H9 (cell line): ENCODE data around the gene COMT. TPM values are rescaled to one million over a fixed set of nuclear protein-coding genes. Genes with fewer than 3 reads are reported as not detected.

Experiments used
- DNase-seq: peaks from one replicate; pipeline ENCODE4 v3.0.0-alpha.2; 2017
- H2AFZ ChIP-seq: one replicate; pipeline ENCODE4 v1.6.1; 2013; ENCODE audit warnings: mild to moderate bottlenecking, low read length, control low read depth, moderate library complexity
- H2AK5ac ChIP-seq: 2 replicates; pipeline ENCODE4 v1.6.1; 2013; ENCODE audit warnings: low read length, control low read depth, mixed read lengths; ENCODE audit not compliant: insufficient read length
- H2BK120ac ChIP-seq: one replicate; pipeline ENCODE4 v1.6.1; 2013; ENCODE audit warnings: low read depth, mild to moderate bottlenecking, low read length, control low read depth, inconsistent platforms; ENCODE audit not compliant: poor library complexity, severe bottlenecking
- H2BK12ac ChIP-seq: 2 replicates; pipeline ENCODE4 v1.6.1; 2013; ENCODE audit warnings: low read length, control low read depth, mixed read lengths, low read depth; ENCODE audit not compliant: insufficient read length
- H2BK15ac ChIP-seq: 2 replicates; pipeline ENCODE4 v1.6.1; 2013; ENCODE audit warnings: low read depth, low read length, control low read depth
- H2BK20ac ChIP-seq: one replicate; pipeline ENCODE4 v1.6.1; 2013; ENCODE audit warnings: low read depth, mild to moderate bottlenecking, low read length, control low read depth, inconsistent platforms; ENCODE audit not compliant: poor library complexity, severe bottlenecking
- H2BK5ac ChIP-seq: 2 replicates; pipeline ENCODE4 v1.6.1; 2013; ENCODE audit warnings: low read length, control low read depth, mixed read lengths; ENCODE audit not compliant: insufficient read length
- H3K14ac ChIP-seq: 2 replicates; pipeline ENCODE4 v1.6.1; 2013; ENCODE audit warnings: low read length, control low read depth; ENCODE audit not compliant: insufficient read depth
- H3K18ac ChIP-seq: 2 replicates; pipeline ENCODE4 v1.6.1; 2013; ENCODE audit warnings: low read depth, mild to moderate bottlenecking, mixed read lengths, low read length, control low read depth; ENCODE audit not compliant: insufficient read length
- H3K23ac ChIP-seq: 2 replicates; pipeline ENCODE4 v1.6.1; 2013; ENCODE audit warnings: low read length, control low read depth, mixed read lengths, low read depth; ENCODE audit not compliant: insufficient read length
- H3K23me2 ChIP-seq: 2 replicates; pipeline ENCODE4 v1.6.1; 2013; ENCODE audit warnings: low read depth, mild to moderate bottlenecking, mixed read lengths, low read length, control low read depth; ENCODE audit not compliant: insufficient read length, poor library complexity, severe bottlenecking
- H3K27ac ChIP-seq: 2 replicates; pipeline ENCODE4 v1.5.1; 2013; ENCODE audit warnings: low read length, control low read depth, mixed read lengths, low read depth; ENCODE audit not compliant: insufficient read length
- H3K27me3 ChIP-seq: 2 replicates; pipeline ENCODE4 v1.6.1; 2013; ENCODE audit warnings: low read length, control low read depth, inconsistent platforms; ENCODE audit not compliant: insufficient read depth
- H3K4ac ChIP-seq: 2 replicates; pipeline ENCODE4 v1.6.1; 2013; ENCODE audit warnings: low read depth, mild to moderate bottlenecking, control low read depth, inconsistent platforms, low read length, moderate library complexity
- H3K4me1 ChIP-seq: 2 replicates; pipeline ENCODE4 v1.6.1; 2013; ENCODE audit warnings: low read length, control low read depth, inconsistent platforms; ENCODE audit not compliant: insufficient read depth
- H3K4me2 ChIP-seq: 2 replicates; pipeline ENCODE4 v1.6.1; 2013; ENCODE audit warnings: low read length, control low read depth, mixed read lengths; ENCODE audit not compliant: insufficient read length, insufficient read depth
- H3K56ac ChIP-seq: 2 replicates; pipeline ENCODE4 v1.6.1; 2013; ENCODE audit warnings: low read depth, mild to moderate bottlenecking, mixed read lengths, low read length, control low read depth; ENCODE audit not compliant: insufficient read length
- H3K79me1 ChIP-seq: 2 replicates; pipeline ENCODE4 v1.6.1; 2013; ENCODE audit warnings: low read depth, mild to moderate bottlenecking, moderate library complexity, low read length, control low read depth, inconsistent platforms; ENCODE audit not compliant: insufficient read depth, poor library complexity, severe bottlenecking
- H3K79me2 ChIP-seq: 2 replicates; pipeline ENCODE4 v1.6.1; 2013; ENCODE audit warnings: low read length, control low read depth, inconsistent platforms; ENCODE audit not compliant: insufficient read depth
- H3K9ac ChIP-seq: 2 replicates; pipeline ENCODE4 v1.6.1; 2013; ENCODE audit warnings: low read length, control low read depth, mixed read lengths; ENCODE audit not compliant: insufficient read length; ENCODE audit errors: extremely low read depth
- H3K9me3 ChIP-seq: one replicate; pipeline ENCODE4 v1.6.1; 2013; ENCODE audit warnings: low read depth, low read length, inconsistent platforms; ENCODE audit not compliant: control insufficient read depth
- H3T11ph ChIP-seq: one replicate; pipeline ENCODE4 v1.6.1; 2013; ENCODE audit warnings: mild to moderate bottlenecking, low read length, control low read depth, inconsistent platforms
- H4K20me1 ChIP-seq: one replicate; pipeline ENCODE4 v1.6.1; 2013; ENCODE audit not compliant: control insufficient read depth, insufficient read length, insufficient read depth
- H4K5ac ChIP-seq: 2 replicates; pipeline ENCODE4 v1.6.1; 2013; ENCODE audit warnings: low read depth, mild to moderate bottlenecking, mixed read lengths, low read length, control low read depth; ENCODE audit not compliant: insufficient read length
- H4K8ac ChIP-seq: replicated peaks from 2 replicates; pipeline ENCODE4 v1.6.1; 2013; ENCODE audit warnings: low read length, control low read depth, mixed read lengths, low read depth; ENCODE audit not compliant: insufficient read length
- H4K91ac ChIP-seq: 2 replicates; pipeline ENCODE4 v1.6.1; 2013; ENCODE audit warnings: low read depth, mild to moderate bottlenecking, moderate library complexity, mixed read lengths, low read length, control low read depth; ENCODE audit not compliant: insufficient read length
- H3K27ac Mint-ChIP-seq, 3 experiments: 2 replicates in 2 of 3; 3 replicates in 1 of 3; pipeline ENCODE4 v1.8.0; 2020 to 2021; ENCODE audit warnings: mixed read lengths in 3 of 3, mild to moderate bottlenecking in 1 of 3, moderate library complexity in 1 of 3
- H3K27me3 Mint-ChIP-seq: 2 replicates; pipeline ENCODE4 v1.8.0; 2021; ENCODE audit warnings: low read depth, mild to moderate bottlenecking, moderate library complexity, mixed read lengths
- H3K36me3 Mint-ChIP-seq, 3 experiments: 2 replicates in 2 of 3; 3 replicates in 1 of 3; pipeline ENCODE4 v1.8.0; 2020 to 2021; ENCODE audit warnings: low read depth in 3 of 3, mixed read lengths in 3 of 3; ENCODE audit not compliant: insufficient read depth in 1 of 3
- H3K4me1 Mint-ChIP-seq, 2 experiments: 2 replicates each; pipeline ENCODE4 v1.8.0; 2020; ENCODE audit warnings: mixed read lengths in 2 of 2
- H3K4me3 Mint-ChIP-seq, 2 experiments: 2 replicates in 1 of 2; 3 replicates in 1 of 2; pipeline ENCODE4 v1.8.0; 2020 to 2021; ENCODE audit warnings: mild to moderate bottlenecking in 2 of 2, mixed read lengths in 2 of 2, moderate library complexity in 1 of 2
- H3K9me3 Mint-ChIP-seq, 2 experiments: 2 replicates in 1 of 2; 3 replicates in 1 of 2; pipeline ENCODE4 v1.8.0; 2020; ENCODE audit warnings: mild to moderate bottlenecking in 2 of 2, mixed read lengths in 2 of 2, moderate library complexity in 1 of 2
- WGBS: extraction: QIAGEN DNeasy Blood & Tissue Kit; methylation state at CpG from one replicate; pipeline ENCODE4 v1.1.7; 2013; ENCODE audit warnings: missing lambda C conversion rate, low lambda C conversion rate, mixed read lengths; ENCODE audit not compliant: insufficient read length; ENCODE audit errors: extremely low coverage; 5-methylcytosine and 5-hydroxymethylcytosine counted together
- total RNA-seq: library from RNA; stranded (reverse); gene quantifications from 2 replicates; pipeline ENCODE4 v1.2.1, GENCODE V29; 2021
- TF ChIP-seq, protein P1 (sequence below): fragments of 200-600 bp; sonication (generic); conservative IDR thresholded peaks from 3 replicates; pipeline ENCODE4 v1.8.0; 2021; ENCODE audit warnings: antibody characterized with exemption, mild to moderate bottlenecking

The COMT gene
- total RNA-seq, 1 experiment from 2014 or later, result 42.2 TPM

DNA sequence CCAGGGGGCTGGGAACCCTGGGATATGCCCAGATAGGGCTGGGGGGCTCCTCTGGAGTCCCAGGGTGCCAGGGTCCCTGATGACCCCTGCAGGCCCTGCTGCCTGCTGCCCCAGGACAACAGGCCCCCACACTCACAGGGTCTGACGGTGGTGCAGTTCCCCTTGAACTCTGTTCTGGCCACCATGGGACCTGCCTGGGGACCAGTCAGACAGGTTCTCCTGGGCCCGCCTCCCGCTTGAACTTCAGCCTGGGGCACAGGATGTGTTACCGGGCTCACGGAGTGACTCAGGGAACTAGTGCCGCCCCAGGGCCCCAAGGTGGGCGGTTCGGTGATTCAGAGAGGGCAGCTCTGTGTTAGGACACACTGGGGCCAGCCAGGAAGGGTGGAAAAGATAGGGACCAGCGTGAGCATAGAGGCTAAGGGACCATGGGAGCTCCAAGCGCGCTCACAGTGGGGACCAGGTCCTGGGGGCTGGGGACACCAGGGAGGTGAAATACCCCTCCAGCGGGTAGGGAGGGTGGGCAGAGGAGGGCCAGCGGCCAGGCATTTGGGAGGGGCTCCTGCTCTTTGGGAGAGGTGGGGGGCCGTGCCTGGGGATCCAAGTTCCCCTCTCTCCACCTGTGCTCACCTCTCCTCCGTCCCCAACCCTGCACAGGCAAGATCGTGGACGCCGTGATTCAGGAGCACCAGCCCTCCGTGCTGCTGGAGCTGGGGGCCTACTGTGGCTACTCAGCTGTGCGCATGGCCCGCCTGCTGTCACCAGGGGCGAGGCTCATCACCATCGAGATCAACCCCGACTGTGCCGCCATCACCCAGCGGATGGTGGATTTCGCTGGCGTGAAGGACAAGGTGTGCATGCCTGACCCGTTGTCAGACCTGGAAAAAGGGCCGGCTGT is 21.6 kb downstream of the COMT start:
- H2BK15ac ChIP-seq, result no peak overlapping the region
- peak overlapping the region in 1 of 2 experiments; percentile 70; a peak in 3 of 5 replicates for H3K4me3 Mint-ChIP-seq
- H3K4me1 ChIP-seq, result peaks cover 2% of the 10 kb centered on the region; the same call in 1 of the 2 replicates

More for the DNA sequence above, 21.6 kb downstream of the COMT start:
- Histone ChIP-seq H2BK20ac (no peak overlapping the region), H2BK12ac (no peak overlapping the region), H3K9me3 (no peaks in the 10 kb centered on the region), H3K4me2 (peak overlapping the region; percentile 30), H3K56ac (no peak overlapping the region), H3K79me2 (no peaks in the 10 kb centered on the region), H2BK120ac (no peak overlapping the region), H3K27ac (no peak overlapping the region), H4K91ac (no peak overlapping the region), H3K79me1 (no peaks in the 10 kb centered on the region), H3K14ac (no peak overlapping the region), H3K23ac (no peak overlapping the region), H2AK5ac (no peak overlapping the region), H3K18ac (no peak overlapping the region), H3K4ac (no peak overlapping the region), H2BK5ac (no peak overlapping the region), H3K9ac (no peak overlapping the region), H2AFZ (no peak overlapping the region), H4K20me1 (no peaks in the 10 kb centered on the region), H3K27me3 (no peaks in the 10 kb centered on the region), H3T11ph (no peak overlapping the region), H4K8ac (no peak overlapping the region), H3K23me2 (no peaks in the 10 kb centered on the region), H4K5ac (no peak overlapping the region)
- peaks cover 0 to 24% (median 15%) of the 10 kb centered on the region in 3 experiments; a peak in 3 of 7 replicates for H3K36me3 Mint-ChIP-seq
- WGBS, result no CpG with 5 or more reads among the region's 30 CpGs
- H3K9me3 Mint-ChIP-seq, result no peaks in the 10 kb centered on the region
- peak overlapping the region in 1 of 3 experiments; percentile 92; a peak in 3 of 7 replicates for H3K27ac Mint-ChIP-seq
- peaks cover 25 to 35% of the 10 kb centered on the region in 2 experiments for H3K4me1 Mint-ChIP-seq
- peak; percentile 92 for DNase-seq
- H3K27me3 Mint-ChIP-seq, result no peaks in the 10 kb centered on the region; the same call in 1 of the 2 replicates
- TF ChIP-seq, protein P1, sequence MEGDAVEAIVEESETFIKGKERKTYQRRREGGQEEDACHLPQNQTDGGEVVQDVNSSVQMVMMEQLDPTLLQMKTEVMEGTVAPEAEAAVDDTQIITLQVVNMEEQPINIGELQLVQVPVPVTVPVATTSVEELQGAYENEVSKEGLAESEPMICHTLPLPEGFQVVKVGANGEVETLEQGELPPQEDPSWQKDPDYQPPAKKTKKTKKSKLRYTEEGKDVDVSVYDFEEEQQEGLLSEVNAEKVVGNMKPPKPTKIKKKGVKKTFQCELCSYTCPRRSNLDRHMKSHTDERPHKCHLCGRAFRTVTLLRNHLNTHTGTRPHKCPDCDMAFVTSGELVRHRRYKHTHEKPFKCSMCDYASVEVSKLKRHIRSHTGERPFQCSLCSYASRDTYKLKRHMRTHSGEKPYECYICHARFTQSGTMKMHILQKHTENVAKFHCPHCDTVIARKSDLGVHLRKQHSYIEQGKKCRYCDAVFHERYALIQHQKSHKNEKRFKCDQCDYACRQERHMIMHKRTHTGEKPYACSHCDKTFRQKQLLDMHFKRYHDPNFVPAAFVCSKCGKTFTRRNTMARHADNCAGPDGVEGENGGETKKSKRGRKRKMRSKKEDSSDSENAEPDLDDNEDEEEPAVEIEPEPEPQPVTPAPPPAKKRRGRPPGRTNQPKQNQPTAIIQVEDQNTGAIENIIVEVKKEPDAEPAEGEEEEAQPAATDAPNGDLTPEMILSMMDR, result no peak
